ENCODE measurements around the gene RMP24.

The RMP24 gene

DNA sequence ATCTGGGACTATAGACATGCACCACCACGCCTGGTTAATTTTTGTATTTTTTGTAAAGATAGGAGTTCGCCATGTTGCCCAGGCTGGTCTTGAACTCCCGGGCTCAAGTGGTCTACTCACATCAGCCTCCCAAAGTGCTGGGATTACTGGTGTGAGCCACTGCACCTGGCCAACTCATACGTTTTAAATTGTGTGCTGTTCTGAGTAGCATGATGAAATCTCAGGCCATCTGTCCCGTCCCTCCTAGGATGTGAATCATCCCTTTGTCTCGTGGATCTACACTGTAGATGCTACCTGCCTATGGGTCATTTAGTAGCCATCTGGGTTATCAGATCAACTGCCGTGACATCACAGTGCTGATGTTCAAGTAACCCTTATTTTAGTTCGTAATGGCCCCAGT, 38.5 kb upstream of the RMP24 start:
- in situ Hi-C loops (cut with MboI; ENCODE audit: low sequenced_read_pairs in 4 of 4) (loop anchor here in 1 of 4 donors (25.0 kb wide), 1 partner anchor 172 kb away; no protein-coding TSS in a partner anchor), intact Hi-C loops (cut with DNase I; ENCODE audit: low total_unique reads) (no loop called here)
- no peak overlapping the region for H3K27ac ChIP-seq
- H3K4me1 ChIP-seq = no peaks in the 10 kb centered on the region
- DNase-seq (no peak), ATAC-seq (no peak)
- no peaks in the 10 kb centered on the region for H3K36me3 ChIP-seq
- H3K27me3 ChIP-seq = no peaks in the 10 kb centered on the region
- H3K4me3 ChIP-seq = no peak overlapping the region
- H3K9me3 ChIP-seq = no peaks in the 10 kb centered on the region
- TF ChIP-seq, protein P1, sequence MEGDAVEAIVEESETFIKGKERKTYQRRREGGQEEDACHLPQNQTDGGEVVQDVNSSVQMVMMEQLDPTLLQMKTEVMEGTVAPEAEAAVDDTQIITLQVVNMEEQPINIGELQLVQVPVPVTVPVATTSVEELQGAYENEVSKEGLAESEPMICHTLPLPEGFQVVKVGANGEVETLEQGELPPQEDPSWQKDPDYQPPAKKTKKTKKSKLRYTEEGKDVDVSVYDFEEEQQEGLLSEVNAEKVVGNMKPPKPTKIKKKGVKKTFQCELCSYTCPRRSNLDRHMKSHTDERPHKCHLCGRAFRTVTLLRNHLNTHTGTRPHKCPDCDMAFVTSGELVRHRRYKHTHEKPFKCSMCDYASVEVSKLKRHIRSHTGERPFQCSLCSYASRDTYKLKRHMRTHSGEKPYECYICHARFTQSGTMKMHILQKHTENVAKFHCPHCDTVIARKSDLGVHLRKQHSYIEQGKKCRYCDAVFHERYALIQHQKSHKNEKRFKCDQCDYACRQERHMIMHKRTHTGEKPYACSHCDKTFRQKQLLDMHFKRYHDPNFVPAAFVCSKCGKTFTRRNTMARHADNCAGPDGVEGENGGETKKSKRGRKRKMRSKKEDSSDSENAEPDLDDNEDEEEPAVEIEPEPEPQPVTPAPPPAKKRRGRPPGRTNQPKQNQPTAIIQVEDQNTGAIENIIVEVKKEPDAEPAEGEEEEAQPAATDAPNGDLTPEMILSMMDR (IDR thresholded peaks at IDR 0.05 in 4 of 5, conservative IDR thresholded peaks at IDR 0.05 in 1 of 5) = no peak
- TF ChIP-seq POLR2A (IDR thresholded peaks at IDR 0.05) = no peak

DNA sequence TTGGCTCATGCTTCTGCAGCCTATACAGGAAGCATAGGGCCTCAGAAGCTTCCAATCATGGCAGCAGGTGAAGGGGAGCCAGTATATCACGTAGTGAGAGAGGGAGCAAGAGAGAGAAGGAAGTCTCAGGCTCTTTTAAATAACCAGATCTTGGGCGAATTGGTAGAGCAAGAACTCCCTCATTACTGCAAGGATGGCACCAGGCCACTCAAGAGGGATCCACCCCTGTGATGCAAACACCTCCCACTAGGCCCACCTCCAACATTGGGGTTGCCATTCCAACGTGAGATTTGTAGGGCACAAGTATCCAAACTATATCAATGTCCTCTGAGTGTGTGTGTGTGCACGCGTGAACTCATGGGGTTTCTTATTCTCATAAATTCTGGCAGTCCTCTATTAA, 37.6 kb upstream of the RMP24 start:
- H3K4me1 ChIP-seq = no peaks in the 10 kb centered on the region
- intact Hi-C loops (cut with DNase I; ENCODE audit: low total_unique reads) = no loop called here
- in situ Hi-C loops (cut with MboI; ENCODE audit: low sequenced_read_pairs in 4 of 4) = loop anchor here in 1 of 4 donors (25.0 kb wide), 1 partner anchor 173 kb away; no protein-coding TSS in a partner anchor
- no peaks in the 10 kb centered on the region for H3K36me3 ChIP-seq
- H3K4me3 ChIP-seq = no peak overlapping the region
- H3K9me3 ChIP-seq = no peaks in the 10 kb centered on the region
- DNase-seq (no peak), ATAC-seq (no peak)
- H3K27me3 ChIP-seq = no peaks in the 10 kb centered on the region
- TF ChIP-seq, protein P1 (IDR thresholded peaks at IDR 0.05 in 4 of 5, conservative IDR thresholded peaks at IDR 0.05 in 1 of 5) = no peak
- no peak for TF ChIP-seq POLR2A (IDR thresholded peaks at IDR 0.05)
- no peak overlapping the region for H3K27ac ChIP-seq

- H3K9me3 ChIP-seq = no peaks in the 10 kb centered on the region
Observed at GRCh38 chr18:35935805-35936204, 36.7 kb upstream of the RMP24 start.

DNA sequence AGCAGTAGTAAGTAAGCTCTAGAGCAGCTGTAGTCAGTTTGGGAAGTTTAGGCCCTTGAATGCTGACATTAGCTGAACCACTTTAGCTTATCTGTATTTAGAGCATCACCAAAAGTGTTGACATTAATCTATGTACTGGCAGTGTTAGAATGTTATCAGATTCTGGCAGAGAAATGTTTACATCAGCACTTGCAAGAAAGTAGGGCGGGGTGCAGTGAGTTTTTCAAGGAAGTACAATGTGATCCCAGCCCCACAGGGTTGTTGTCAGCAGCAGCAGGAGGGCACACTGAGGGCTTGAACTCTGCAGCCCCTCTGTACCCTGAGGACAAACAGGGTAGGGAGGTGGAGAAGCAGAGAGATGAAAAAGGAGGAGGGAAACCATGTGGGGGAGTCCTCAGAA, 35.5 kb upstream of the RMP24 start:
- DNase-seq (no peak), ATAC-seq (no peak)
- Histone ChIP-seq H3K9me3 (no peaks in the 10 kb centered on the region), H3K4me1 (no peaks in the 10 kb centered on the region), H3K4me3 (no peak overlapping the region), H3K27me3 (no peaks in the 10 kb centered on the region), H3K27ac (no peak overlapping the region), H3K36me3 (no peaks in the 10 kb centered on the region)
- intact Hi-C loops (cut with DNase I; ENCODE audit: low total_unique reads) = no loop called here
- TF ChIP-seq, protein P1 (IDR thresholded peaks at IDR 0.05 in 4 of 5, conservative IDR thresholded peaks at IDR 0.05 in 1 of 5) = no peak
- TF ChIP-seq POLR2A (IDR thresholded peaks at IDR 0.05) = no peak
- in situ Hi-C loops (cut with MboI; ENCODE audit: low sequenced_read_pairs in 4 of 4) = loop anchor here in 1 of 4 donors (25.0 kb wide), 1 partner anchor 175 kb away; no protein-coding TSS in a partner anchor

More at GRCh38 chr18:35935805-35936204, 36.7 kb upstream of the RMP24 start:
- in situ Hi-C loops (cut with MboI; ENCODE audit: low sequenced_read_pairs in 4 of 4) (loop anchor here in 1 of 4 donors (25.0 kb wide), 1 partner anchor 174 kb away; no protein-coding TSS in a partner anchor), intact Hi-C loops (cut with DNase I; ENCODE audit: low total_unique reads) (no loop called here)
- no peak overlapping the region for H3K27ac ChIP-seq
- no peaks in the 10 kb centered on the region for H3K4me1 ChIP-seq
- H3K36me3 ChIP-seq = no peaks in the 10 kb centered on the region
- ATAC-seq (no peak), DNase-seq (no peak)
- TF ChIP-seq POLR2A (IDR thresholded peaks at IDR 0.05) = no peak
- TF ChIP-seq, protein P1 (IDR thresholded peaks at IDR 0.05 in 4 of 5, conservative IDR thresholded peaks at IDR 0.05 in 1 of 5) = no peak
- H3K27me3 ChIP-seq = no peaks in the 10 kb centered on the region
- H3K4me3 ChIP-seq = no peak overlapping the region

GRCh38 chr18:35938158-35938557, 34.3 kb upstream of the RMP24 start:
- Histone ChIP-seq H3K27ac (no peak overlapping the region), H3K36me3 (no peaks in the 10 kb centered on the region), H3K9me3 (no peaks in the 10 kb centered on the region), H3K27me3 (no peaks in the 10 kb centered on the region), H3K4me3 (no peak overlapping the region), H3K4me1 (no peaks in the 10 kb centered on the region)
- intact Hi-C loops (cut with DNase I; ENCODE audit: low total_unique reads) (no loop called here), in situ Hi-C loops (cut with MboI; ENCODE audit: low sequenced_read_pairs in 4 of 4) (loop anchor here in 1 of 4 donors (25.0 kb wide), 1 partner anchor 176 kb away; no protein-coding TSS in a partner anchor)
- DNase-seq (no peak), ATAC-seq (no peak)
- no peak for TF ChIP-seq POLR2A (IDR thresholded peaks at IDR 0.05)
- TF ChIP-seq, protein P1 (IDR thresholded peaks at IDR 0.05 in 4 of 5, conservative IDR thresholded peaks at IDR 0.05 in 1 of 5) = no peak

Data from gastrocnemius medialis (tissue), 4 donors.